Progenitor cell of endocrine pancreas (in vitro differentiated cells): ENCODE results near the gene VPS45. TPM values are rescaled to one million over a fixed set of nuclear protein-coding genes. Genes with fewer than 3 reads are reported as not detected.
"Not testable (repeated sequence)": the region's sequence is repeated elsewhere in the genome, so short reads cannot be mapped to it uniquely, and the experiment has no call there.

Source experiments
- DNase-seq: peaks from one replicate; pipeline ENCODE4 v3.0.0; 2021; ENCODE audit warnings: low spot score; ENCODE audit not compliant: unreplicated experiment
- H3K27ac Mint-ChIP-seq: 2 replicates; pipeline ENCODE4 v1.8.0; 2021; ENCODE audit warnings: mild to moderate bottlenecking, moderate library complexity, mixed read lengths
- H3K27me3 Mint-ChIP-seq: 2 replicates; pipeline ENCODE4 v1.8.0; 2021; ENCODE audit warnings: mixed read lengths
- H3K36me3 Mint-ChIP-seq: 2 replicates; pipeline ENCODE4 v1.8.0; 2022; ENCODE audit warnings: mixed read lengths; ENCODE audit not compliant: insufficient read depth
- H3K4me1 Mint-ChIP-seq: 2 replicates; pipeline ENCODE4 v1.8.0; 2021; ENCODE audit warnings: low read depth, mixed read lengths
- H3K4me3 Mint-ChIP-seq: 2 replicates; pipeline ENCODE4 v1.8.0; 2021; ENCODE audit warnings: low read depth, mild to moderate bottlenecking, moderate library complexity, mixed read lengths
- H3K9me3 Mint-ChIP-seq: 2 replicates; pipeline ENCODE4 v1.8.0; 2021; ENCODE audit warnings: low read depth, mixed read lengths
- CTCF ChIP-seq: fragments of 200-600 bp; sonication (generic); IDR thresholded peaks from one replicate; pipeline ENCODE4 v1.5.0; 2021; ENCODE audit warnings: antibody characterized with exemption, mild to moderate bottlenecking; ENCODE audit not compliant: unreplicated experiment
- total RNA-seq: library from RNA; stranded (reverse); gene quantifications from 2 replicates; pipeline ENCODE4 v1.2.1, GENCODE V29; 2021

Gene VPS45
- total RNA-seq, 1 donor from 2014 or later = 53.0 TPM

- H3K36me3 Mint-ChIP-seq = peaks cover 5% of the 10 kb centered on the region
- no peak for TF ChIP-seq CTCF
- DNase-seq = no peak
- H3K27me3 Mint-ChIP-seq = no peaks in the 10 kb centered on the region
- no peak overlapping the region for H3K4me3 Mint-ChIP-seq
- H3K27ac Mint-ChIP-seq = no peak overlapping the region
- no peaks in the 10 kb centered on the region for H3K4me1 Mint-ChIP-seq
- H3K9me3 Mint-ChIP-seq = no peaks in the 10 kb centered on the region
Measured at GRCh38 chr1:150134537-150134936, 67.0 kb downstream of the VPS45 start.

GRCh38 chr1:150135400-150135799 is 67.8 kb downstream of the VPS45 start:
- not testable (repeated sequence) for H3K9me3 Mint-ChIP-seq, H3K36me3 Mint-ChIP-seq, H3K27ac Mint-ChIP-seq, H3K4me3 Mint-ChIP-seq, DNase-seq, H3K27me3 Mint-ChIP-seq, H3K4me1 Mint-ChIP-seq

- H3K4me1 Mint-ChIP-seq = no peaks in the 10 kb centered on the region
- no peak for DNase-seq
- no peak overlapping the region for H3K4me3 Mint-ChIP-seq
- H3K9me3 Mint-ChIP-seq = no peaks in the 10 kb centered on the region
- no peak overlapping the region for H3K27ac Mint-ChIP-seq
- peaks cover 5% of the 10 kb centered on the region for H3K36me3 Mint-ChIP-seq
- TF ChIP-seq CTCF = no peak
- no peaks in the 10 kb centered on the region for H3K27me3 Mint-ChIP-seq
Measured at GRCh38 chr1:150138044-150138443, 70.5 kb downstream of the VPS45 start.

GRCh38 chr1:150141452-150141851 is 73.9 kb downstream of the VPS45 start:
- Mint-ChIP-seq H3K4me1 (no peaks in the 10 kb centered on the region), H3K27me3 (no peaks in the 10 kb centered on the region), H3K4me3 (no peak overlapping the region), H3K36me3 (no peaks in the 10 kb centered on the region), H3K27ac (no peak overlapping the region), H3K9me3 (no peaks in the 10 kb centered on the region)
- DNase-seq = no peak
- TF ChIP-seq CTCF = no peak

GRCh38 chr1:150142083-150142482 is 74.5 kb downstream of the VPS45 start:
- no peaks in the 10 kb centered on the region for H3K4me1 Mint-ChIP-seq
- H3K4me3 Mint-ChIP-seq = no peak overlapping the region
- H3K27me3 Mint-ChIP-seq = no peaks in the 10 kb centered on the region
- no peak for DNase-seq
- no peak overlapping the region for H3K27ac Mint-ChIP-seq
- no peaks in the 10 kb centered on the region for H3K9me3 Mint-ChIP-seq
- peaks cover under 1% of the 10 kb centered on the region for H3K36me3 Mint-ChIP-seq
- TF ChIP-seq CTCF = no peak

- Mint-ChIP-seq H3K36me3 (peaks cover 2% of the 10 kb centered on the region), H3K27ac (peak overlapping the region; percentile 6), H3K4me3 (no peak overlapping the region), H3K9me3 (no peaks in the 10 kb centered on the region), H3K4me1 (peaks cover 13% of the 10 kb centered on the region), H3K27me3 (no peaks in the 10 kb centered on the region)
- no peak for DNase-seq
- no peak for TF ChIP-seq CTCF
Measured at GRCh38 chr1:150144606-150145005, 77.0 kb downstream of the VPS45 start.

GRCh38 chr1:150146016-150146415 is 78.4 kb downstream of the VPS45 start:
- not testable (repeated sequence) for DNase-seq, H3K4me3 Mint-ChIP-seq, H3K9me3 Mint-ChIP-seq, H3K27me3 Mint-ChIP-seq, H3K27ac Mint-ChIP-seq, H3K36me3 Mint-ChIP-seq
- peaks cover 15% of the 10 kb centered on the region for H3K4me1 Mint-ChIP-seq
